HCT116 (cell line): Measurements from ENCODE around the gene SFXN1. TPM values are rescaled to one million over a fixed set of nuclear protein-coding genes. Genes with fewer than 3 reads are reported as not detected.

Source experiments
- ATAC-seq: fragments of 200-7000 bp; cut with Tn5 transposase; 2 replicates; pipeline ENCODE4 v1.9.1; 2020; ENCODE audit warnings: mild to moderate bottlenecking, moderate library complexity
- BruUV-seq: library from RNA; stranded (reverse); fragments of 400-500 nt; replicated peaks from 2 replicates; lab custom pipeline; 2021; lab: Mats Ljungman, UMichigan
- CTCF ChIA-PET: fragments of 300-600 bp; sonication (Branson Sonifier 250); formaldehyde crosslinking; loops from one replicate; lab custom pipeline; 2021; ENCODE audit warnings: antibody characterized with exemption; lab: Charles Lee
- POLR2A ChIA-PET: fragments of 300-600, 350-600 bp; sonication (Branson Sonifier 250); formaldehyde crosslinking; loops from one replicate; lab custom pipeline; 2021; ENCODE audit warnings: antibody characterized with exemption; lab: Charles Lee
- RAD21 ChIA-PET, 2 experiments: fragments of 300-600 bp; sonication (Branson Sonifier 250); formaldehyde crosslinking; loops; one replicate each; lab custom pipeline; 2023; ENCODE audit warnings: low total read pairs in 2 of 2; ENCODE audit not compliant: uncharacterized antibody in 2 of 2, unreplicated experiment in 2 of 2, low non-redundant PET in 1 of 2; lab: Charles Lee
- DNase-seq: peaks from one replicate; pipeline ENCODE4 v3.0.0-alpha.2; 2010; ENCODE audit warnings: low read depth, low spot score
- H2AFZ ChIP-seq: fragments of 200-600 bp; shearing (Covaris generic), sonication (generic); 2 replicates; pipeline ENCODE4 v1.6.1; 2017; ENCODE audit warnings: low read depth, mixed run types, mixed read lengths, antibody characterized with exemption, low read length; ENCODE audit not compliant: poor library complexity, severe bottlenecking
- H3K27ac ChIP-seq: 2 replicates; pipeline ENCODE4 v1.5.1; 2012; ENCODE audit warnings: low read depth, low read length
- H3K27me3 ChIP-seq: fragments of 200-600 bp; sonication (generic); 2 replicates; pipeline ENCODE4 v1.6.1; 2016; ENCODE audit warnings: mixed run types, low read length, mixed read lengths; ENCODE audit not compliant: insufficient read depth
- H3K36me3 ChIP-seq, 2 experiments: fragments of 200-500 bp in 1 of 2; fragments of 200-600 bp in 1 of 2; sonication (Bioruptor generic) in 1 of 2; sonication (generic) in 1 of 2; 2 replicates each; pipeline versions ENCODE4 v1.5.1 to v1.6.1; 2014 to 2016; ENCODE audit warnings: low read length in 2 of 2, inconsistent platforms in 1 of 2, mixed read lengths in 1 of 2, mixed run types in 1 of 2; ENCODE audit not compliant: insufficient read depth in 2 of 2, control insufficient read depth in 1 of 2
- H3K4me1 ChIP-seq, 2 experiments: fragments of 200-600 bp in 1 of 2; sonication (generic) in 1 of 2; 2 replicates each; pipeline versions ENCODE4 v1.5.1 to v1.6.1; 2012 to 2017; ENCODE audit warnings: low read length in 2 of 2, inconsistent platforms in 1 of 2, mild to moderate bottlenecking in 1 of 2, mixed read lengths in 1 of 2, mixed run types in 1 of 2, moderate library complexity in 1 of 2; ENCODE audit not compliant: insufficient read depth in 2 of 2, control insufficient read depth in 1 of 2
- H3K4me2 ChIP-seq: fragments of 200-600 bp; sonication (generic); 2 replicates; pipeline ENCODE4 v1.6.1; 2017; ENCODE audit warnings: mixed run types, low read length, mixed read lengths
- H3K4me3 ChIP-seq, 2 experiments: fragments of 200-600 bp in 1 of 2; sonication (generic) in 1 of 2; replicated peaks in 1 of 2; 2 replicates each; pipeline ENCODE4 v1.5.1; 2011 to 2016; ENCODE audit warnings: low read length in 2 of 2, control low read depth in 1 of 2, low read depth in 1 of 2, mild to moderate bottlenecking in 1 of 2, mixed read lengths in 1 of 2, mixed run types in 1 of 2
- H3K79me2 ChIP-seq: fragments of 200-600 bp; sonication (generic); 2 replicates; pipeline ENCODE4 v1.6.1; 2017; ENCODE audit warnings: mild to moderate bottlenecking, mixed run types, low read length, moderate library complexity, mixed read lengths; ENCODE audit not compliant: insufficient read depth
- H3K9ac ChIP-seq: fragments of 200-600 bp; sonication (generic); 2 replicates; pipeline ENCODE4 v1.6.1; 2016; ENCODE audit warnings: low read length, mixed read lengths
- H3K9me2 ChIP-seq: fragments of 200-600 bp; sonication (generic), shearing (Covaris generic); 2 replicates; pipeline ENCODE4 v1.6.1; 2017; ENCODE audit warnings: mixed run types, mild to moderate bottlenecking, moderate library complexity; ENCODE audit not compliant: insufficient read depth
- H3K9me3 ChIP-seq, 2 experiments: fragments of 200-500 bp in 1 of 2; fragments of 200-600 bp in 1 of 2; sonication (Bioruptor generic) in 1 of 2; sonication (generic) in 1 of 2; 2 replicates each; pipeline ENCODE4 v1.6.1; 2014 to 2017; ENCODE audit warnings: low read length in 2 of 2, mixed read lengths in 2 of 2, inconsistent platforms in 1 of 2, low read depth in 1 of 2, mild to moderate bottlenecking in 1 of 2, mixed run types in 1 of 2, moderate library complexity in 1 of 2; ENCODE audit not compliant: control insufficient read depth in 1 of 2, insufficient read depth in 1 of 2
- H4K20me1 ChIP-seq: fragments of 200-600 bp; sonication (generic), shearing (Covaris generic); 2 replicates; pipeline ENCODE4 v1.6.1; 2017; ENCODE audit warnings: mixed run types, mild to moderate bottlenecking, moderate library complexity; ENCODE audit not compliant: insufficient read depth
- EZH2phosphoT487 ChIP-seq: fragments of 200-600 bp; IDR thresholded peaks from 2 replicates; pipeline ENCODE4 v1.6.1; 2018; ENCODE audit warnings: antibody characterized with exemption, borderline replicate concordance
- MAX ChIP-seq: IDR thresholded peaks from 2 replicates; pipeline ENCODE4 v1.6.1; 2012
- POLR2A ChIP-seq: IDR thresholded peaks from 2 replicates; pipeline ENCODE4 v1.7.0; 2011; ENCODE audit warnings: borderline replicate concordance; ENCODE audit not compliant: insufficient read depth, insufficient read length; ENCODE audit errors: extremely low read depth
- POLR2AphosphoS5 ChIP-seq: IDR thresholded peaks from 2 replicates; pipeline ENCODE4 v1.6.1; 2011; ENCODE audit warnings: mild to moderate bottlenecking, low read depth, low read length, moderate library complexity
- REST ChIP-seq: IDR thresholded peaks from 2 replicates; pipeline ENCODE4 v1.6.1; 2012; ENCODE audit warnings: low read depth
- SIN3A ChIP-seq: IDR thresholded peaks from 2 replicates; pipeline ENCODE4 v1.6.1; 2012; ENCODE audit warnings: low read depth
- SP1 ChIP-seq: IDR thresholded peaks from 2 replicates; pipeline ENCODE4 v1.6.1; 2012; ENCODE audit warnings: low read depth
- TCF7L2 ChIP-seq: IDR thresholded peaks from 2 replicates; pipeline ENCODE4 v1.7.0; 2011; ENCODE audit warnings: borderline replicate concordance, inconsistent platforms; ENCODE audit not compliant: insufficient read depth, insufficient read length; ENCODE audit errors: extremely low read depth
- ZNF274 ChIP-seq: fragments of 200-500 bp; sonication (Bioruptor generic); IDR thresholded peaks from 2 replicates; pipeline ENCODE4 v1.6.1; 2014; ENCODE audit warnings: mild to moderate bottlenecking, low read depth, low read length, inconsistent platforms
- intact Hi-C: fragments of 100-400 bp; cut with micrococcal nuclease; formaldehyde crosslinking; loops from 2 replicates; pipeline ENCODE4 v1.10.0; 2022
- total RNA-seq: library from RNA; stranded (reverse); gene quantifications from one replicate; pipeline ENCODE4 v1.2.1, GENCODE V29; 2021; ENCODE audit not compliant: unreplicated experiment
- TF ChIP-seq, protein P1 (sequence below): IDR thresholded peaks from 2 replicates; pipeline ENCODE4 v1.6.1; 2011; ENCODE audit warnings: mild to moderate bottlenecking, low read length, moderate library complexity; ENCODE audit not compliant: insufficient replicate concordance; ENCODE audit errors: extremely low read depth
- TF ChIP-seq, protein P2 (sequence below), 3 experiments: fragments of 200-600 bp in 1 of 3; sonication (generic) in 1 of 3; IDR thresholded peaks in 2 of 3; conservative IDR thresholded peaks in 1 of 3; 2 replicates each; pipeline ENCODE4 v1.5.1; 2012 to 2017; ENCODE audit warnings: low read depth in 2 of 3, low read length in 2 of 3, antibody characterized with exemption in 1 of 3, borderline replicate concordance in 1 of 3, control low read depth in 1 of 3, mild to moderate bottlenecking in 1 of 3, mixed read lengths in 1 of 3, mixed run types in 1 of 3, moderate library complexity in 1 of 3; ENCODE audit not compliant: insufficient read depth in 1 of 3

Gene SFXN1
- total RNA-seq, 1 experiment from 2014 or later: 145 TPM

DNA sequence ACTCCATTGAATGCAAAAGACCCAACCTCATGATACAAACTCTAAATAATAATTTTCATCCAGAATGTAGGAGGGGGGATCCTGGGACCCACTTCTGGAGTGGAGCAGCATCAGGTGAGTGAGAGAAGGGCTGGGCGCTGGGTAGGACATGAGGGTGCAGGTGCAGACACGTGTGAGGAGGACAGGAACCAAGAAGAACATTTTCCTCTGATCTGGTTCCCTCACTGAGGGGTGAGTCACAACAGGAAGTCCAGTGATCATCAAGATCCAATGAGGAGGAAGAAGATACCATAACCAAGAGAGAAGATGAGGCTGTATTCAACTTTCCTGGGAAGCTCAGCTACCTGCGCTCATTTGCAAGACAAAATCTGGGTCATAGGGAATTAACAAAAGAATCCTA, 57.4 kb downstream of the SFXN1 start:
- no peaks in the 10 kb centered on the region for H3K27me3 ChIP-seq
- DNase-seq: no peak
- H3K9me3 ChIP-seq: no peaks in the 10 kb centered on the region
- RAD21 ChIA-PET: no interaction called here
- no peak overlapping the region for H3K4me3 ChIP-seq
- no peak overlapping the region for H2AFZ ChIP-seq
- H3K9ac ChIP-seq: no peak overlapping the region
- no peaks in the 10 kb centered on the region for H4K20me1 ChIP-seq
- POLR2A ChIA-PET: no interaction called here
- CTCF ChIA-PET: interaction anchor here (3.5 to 4.7 kb wide), 3 partner anchors 161 to 183 kb away, joined by 20 to 52 read pairs (median 45); no protein-coding TSS in a partner anchor
- H3K36me3 ChIP-seq: no peaks in the 10 kb centered on the region
- peaks cover 0 to 5% of the 10 kb centered on the region in 2 experiments; a peak in 1 of 4 replicates for H3K4me1 ChIP-seq
- no peak for ATAC-seq
- H3K27ac ChIP-seq: no peak overlapping the region
- no peaks in the 10 kb centered on the region for H3K9me2 ChIP-seq
- no peaks in the 10 kb centered on the region for H3K79me2 ChIP-seq
- H3K4me2 ChIP-seq: no peak overlapping the region
- no TSS peak for BruUV-seq
- no peak for TF ChIP-seq ZNF274
- TF ChIP-seq, protein P1, sequence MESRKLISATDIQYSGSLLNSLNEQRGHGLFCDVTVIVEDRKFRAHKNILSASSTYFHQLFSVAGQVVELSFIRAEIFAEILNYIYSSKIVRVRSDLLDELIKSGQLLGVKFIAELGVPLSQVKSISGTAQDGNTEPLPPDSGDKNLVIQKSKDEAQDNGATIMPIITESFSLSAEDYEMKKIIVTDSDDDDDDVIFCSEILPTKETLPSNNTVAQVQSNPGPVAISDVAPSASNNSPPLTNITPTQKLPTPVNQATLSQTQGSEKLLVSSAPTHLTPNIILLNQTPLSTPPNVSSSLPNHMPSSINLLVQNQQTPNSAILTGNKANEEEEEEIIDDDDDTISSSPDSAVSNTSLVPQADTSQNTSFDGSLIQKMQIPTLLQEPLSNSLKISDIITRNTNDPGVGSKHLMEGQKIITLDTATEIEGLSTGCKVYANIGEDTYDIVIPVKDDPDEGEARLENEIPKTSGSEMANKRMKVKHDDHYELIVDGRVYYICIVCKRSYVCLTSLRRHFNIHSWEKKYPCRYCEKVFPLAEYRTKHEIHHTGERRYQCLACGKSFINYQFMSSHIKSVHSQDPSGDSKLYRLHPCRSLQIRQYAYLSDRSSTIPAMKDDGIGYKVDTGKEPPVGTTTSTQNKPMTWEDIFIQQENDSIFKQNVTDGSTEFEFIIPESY: no peak
- TF ChIP-seq TCF7L2: no peak
- TF ChIP-seq SP1: no peak
- TF ChIP-seq SIN3A: no peak
- no peak for TF ChIP-seq POLR2A
- TF ChIP-seq MAX: no peak
- TF ChIP-seq, protein P2, sequence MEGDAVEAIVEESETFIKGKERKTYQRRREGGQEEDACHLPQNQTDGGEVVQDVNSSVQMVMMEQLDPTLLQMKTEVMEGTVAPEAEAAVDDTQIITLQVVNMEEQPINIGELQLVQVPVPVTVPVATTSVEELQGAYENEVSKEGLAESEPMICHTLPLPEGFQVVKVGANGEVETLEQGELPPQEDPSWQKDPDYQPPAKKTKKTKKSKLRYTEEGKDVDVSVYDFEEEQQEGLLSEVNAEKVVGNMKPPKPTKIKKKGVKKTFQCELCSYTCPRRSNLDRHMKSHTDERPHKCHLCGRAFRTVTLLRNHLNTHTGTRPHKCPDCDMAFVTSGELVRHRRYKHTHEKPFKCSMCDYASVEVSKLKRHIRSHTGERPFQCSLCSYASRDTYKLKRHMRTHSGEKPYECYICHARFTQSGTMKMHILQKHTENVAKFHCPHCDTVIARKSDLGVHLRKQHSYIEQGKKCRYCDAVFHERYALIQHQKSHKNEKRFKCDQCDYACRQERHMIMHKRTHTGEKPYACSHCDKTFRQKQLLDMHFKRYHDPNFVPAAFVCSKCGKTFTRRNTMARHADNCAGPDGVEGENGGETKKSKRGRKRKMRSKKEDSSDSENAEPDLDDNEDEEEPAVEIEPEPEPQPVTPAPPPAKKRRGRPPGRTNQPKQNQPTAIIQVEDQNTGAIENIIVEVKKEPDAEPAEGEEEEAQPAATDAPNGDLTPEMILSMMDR (IDR thresholded peaks at IDR 0.05 in 2 of 3, conservative IDR thresholded peaks at IDR 0.05 in 1 of 3; ENCODE audit: borderline replicate concordance in 1 of 3, insufficient read depth in 1 of 3, low read depth in 2 of 3, low read length in 2 of 3): no peak
- TF ChIP-seq EZH2phosphoT487: no peak
- TF ChIP-seq POLR2AphosphoS5: no peak
- TF ChIP-seq REST: no peak
- intact Hi-C loops: no loop called here
